Panc1 (cell line): Measurements from ENCODE around the gene BCL3.

ENCODE experiments used
- POLR2AphosphoS5 ChIP-seq: IDR thresholded peaks from 2 replicates; pipeline ENCODE4 v1.6.1; 2012; ENCODE audit warnings: mild to moderate bottlenecking, low read depth, low read length, moderate library complexity
- TCF7L2 ChIP-seq: IDR thresholded peaks from 2 replicates; pipeline ENCODE4 v1.6.1; 2011; ENCODE audit warnings: mild to moderate bottlenecking, low read depth, low read length, inconsistent platforms

GRCh38 chr19:44765949-44766335 is 17.4 kb downstream of the BCL3 start:
- TF ChIP-seq TCF7L2: no peak
- TF ChIP-seq POLR2AphosphoS5: no peak
